Astrocyte (in vitro differentiated cells and primary cell): ENCODE measurements around the gene CTNNAL1.

Experiments
- CTCF ChIP-seq: IDR thresholded peaks from 2 replicates; pipeline ENCODE4 v1.5.1; 2011; ENCODE audit warnings: low read depth, mild to moderate bottlenecking, inconsistent platforms, low read length, moderate library complexity; ENCODE audit not compliant: insufficient read depth
- EZH2 ChIP-seq: IDR thresholded peaks from 2 replicates; pipeline ENCODE4 v1.6.1; 2012; ENCODE audit warnings: mild to moderate bottlenecking, low read length, inconsistent platforms; ENCODE audit not compliant: insufficient read depth

GRCh38 chr9:109012009-109012875, 1.1 kb downstream of the CTNNAL1 start:
- no peak for TF ChIP-seq CTCF
- TF ChIP-seq EZH2 = no peak
